Adipose tissue (tissue), 3 donors: Measurements from ENCODE around the gene CNTROB. TPM values are rescaled to one million over a fixed set of nuclear protein-coding genes. Genes with fewer than 3 reads are reported as not detected.

Source experiments
- polyA plus RNA-seq, 3 donors: library from polyadenylated mRNA; stranded (reverse); fragments of 200-250 nt; gene quantifications; one replicate each; pipeline ENCODE4 v1.2.3, GENCODE V29; 2013
- donor health status: healthy with polysubstance abuse.
- donor health status: Bipolar disorder and iron deficiency.
- donor health status: healthy.

Gene CNTROB
- polyA plus RNA-seq, 3 donors: 10.8 to 28.0 (median 15.7) TPM

Other genes with a start within 250 kb of the CNTROB start
- gene TP53, start 244.7 kb upstream of the CNTROB start, polyA plus RNA-seq: 10 to 100 TPM; 13.5 to 17.8 (median 16.6) TPM
- 1 to 10 TPM; 2.8 to 5.6 (median 5.0) TPM for gene WRAP53, start 243.7 kb upstream of the CNTROB start, polyA plus RNA-seq
- gene EFNB3, start 227.0 kb upstream of the CNTROB start, polyA plus RNA-seq: 1 to 10 TPM in 1 of 3 donors, under 1 TPM in 2; 0.54 to 1.1 (median 0.89) TPM
- gene DNAH2, start 214.5 kb upstream of the CNTROB start, polyA plus RNA-seq: under 1 TPM; 0.03 to 0.79 (median 0.19) TPM
- gene KDM6B, start 98.0 kb upstream of the CNTROB start, polyA plus RNA-seq: 10 to 100 TPM in 2 of 3 donors, 1 to 10 TPM in 1; 4.6 to 44.6 (median 21.6) TPM
- 10 to 100 TPM; 10.4 to 85.7 (median 77.4) TPM for gene TMEM88, start 77.1 kb upstream of the CNTROB start, polyA plus RNA-seq
- 100 to 1,000 TPM in 2 of 3 donors, 10 to 100 TPM in 1; 69.0 to 191 (median 132) TPM for gene NAA38, start 74.6 kb upstream of the CNTROB start, polyA plus RNA-seq
- 10 to 100 TPM in 2 of 3 donors, 1 to 10 TPM in 1; 8.9 to 15.4 (median 11.2) TPM for gene CYB5D1, start 74.2 kb upstream of the CNTROB start, polyA plus RNA-seq
- 100 to 1,000 TPM in 1 of 3 donors, 10 to 100 TPM in 2; 38.4 to 169 (median 39.4) TPM for gene CHD3, start 43.4 kb upstream of the CNTROB start, polyA plus RNA-seq
- 1 to 10 TPM; 1.9 to 2.2 (median 2.0) TPM for gene RNF227, start 15.9 kb upstream of the CNTROB start, polyA plus RNA-seq
- 1 to 10 TPM in 2 of 3 donors, under 1 TPM in 1; 0.77 to 1.9 (median 1.7) TPM for gene KCNAB3, start 2.4 kb upstream of the CNTROB start, polyA plus RNA-seq
- 100 to 1,000 TPM in 1 of 3 donors, 10 to 100 TPM in 2; 51.1 to 132 (median 89.0) TPM for gene TRAPPC1, start 260 bp upstream of the CNTROB start, polyA plus RNA-seq
- under 1 TPM; 0.04 to 0.15 (median 0.11) TPM for gene GUCY2D, start 70.4 kb downstream of the CNTROB start, polyA plus RNA-seq
- gene ALOX15B, start 106.9 kb downstream of the CNTROB start, polyA plus RNA-seq: 1 to 10 TPM in 2 of 3 donors, under 1 TPM in 1; 0.71 to 1.2 (median 1.0) TPM
- gene ALOX12B, start 155.5 kb downstream of the CNTROB start, polyA plus RNA-seq: under 1 TPM in 1 of 3 donors, not detected in 2; 0.79 TPM
- under 1 TPM in 2 of 3 donors, not detected in 1; 0.01 to 0.18 TPM for gene ALOXE3, start 186.3 kb downstream of the CNTROB start, polyA plus RNA-seq
- gene HES7, start 191.9 kb downstream of the CNTROB start, polyA plus RNA-seq: under 1 TPM in 2 of 3 donors, not detected in 1; 0.03 to 0.16 TPM
- gene PER1, start 220.2 kb downstream of the CNTROB start, polyA plus RNA-seq: 100 to 1,000 TPM in 2 of 3 donors, 10 to 100 TPM in 1; 89.7 to 239 (median 142) TPM
- gene VAMP2, start 230.7 kb downstream of the CNTROB start, polyA plus RNA-seq: 10 to 100 TPM; 36.0 to 52.6 (median 49.6) TPM
- 10 to 100 TPM in 1 of 3 donors, 1 to 10 TPM in 2; 4.5 to 12.1 (median 8.6) TPM for gene TMEM107, start 244.2 kb downstream of the CNTROB start, polyA plus RNA-seq